AG04449 (cell line): ENCODE measurements around the gene MMP10.

ENCODE experiments used
- CTCF ChIA-PET: fragments of 350-600 bp; formaldehyde crosslinking; extraction: SDS; loops from one replicate; lab custom pipeline; 2021; ENCODE audit warnings: antibody characterized with exemption; lab: Yijun Ruan, JAX
- POLR2A ChIA-PET: fragments of 400-600, 350-600 bp; formaldehyde crosslinking; extraction: SDS; loops from one replicate; lab custom pipeline; 2020; ENCODE audit warnings: antibody characterized with exemption, inconsistent platforms; lab: Yijun Ruan, JAX
- DNase-seq: peaks from one replicate; pipeline ENCODE4 v3.0.0-alpha.2; 2010; ENCODE audit warnings: low read depth, low spot score
- H3K4me3 ChIP-seq: 2 replicates; pipeline ENCODE4 v1.5.1; 2011; ENCODE audit warnings: low read depth, mild to moderate bottlenecking, control low read depth, low read length
- CTCF ChIP-seq: IDR thresholded peaks from one replicate; pipeline ENCODE4 v1.5.1; 2011; ENCODE audit warnings: mild to moderate bottlenecking, moderate library complexity, low read length, control low read depth, inconsistent platforms; ENCODE audit not compliant: insufficient read depth; ENCODE audit errors: missing control alignments

Gene MMP10

GRCh38 chr11:102810950-102811660 is 30.7 kb upstream of the MMP10 start:
- DNase-seq: no peak
- no peak overlapping the region for H3K4me3 ChIP-seq
- ChIA-PET CTCF (interaction anchor here (0.7 to 2.7 kb wide), 28 partner anchors 9 to 244 kb away, joined by 3 to 20 read pairs (median 4); partner anchors contain the start of genes MMP1 and MMP3), POLR2A (no interaction called here)
- TF ChIP-seq CTCF: peak; percentile 35

DNA sequence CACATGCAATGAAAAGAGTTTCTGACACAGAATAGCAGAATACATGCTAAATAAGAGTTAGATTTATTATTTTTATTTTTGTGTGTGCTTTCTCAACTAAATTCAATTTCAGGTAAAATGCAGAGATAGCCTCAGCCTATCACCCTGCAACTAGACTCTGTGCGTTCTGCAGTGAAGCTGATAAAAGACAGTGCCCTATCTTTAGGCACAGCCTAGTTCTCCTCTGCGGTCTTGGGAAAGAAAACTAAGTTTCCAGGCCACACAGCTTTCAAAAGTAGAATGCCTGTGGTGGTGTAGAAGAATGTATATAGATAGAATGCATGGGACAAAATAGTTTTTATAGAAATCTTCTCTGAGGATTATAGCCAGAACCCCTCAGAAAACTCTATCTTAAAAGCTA is 29.5 kb upstream of the MMP10 start:
- no peak for DNase-seq
- ChIA-PET POLR2A (no interaction called here), CTCF (interaction anchor here (0.7 to 2.7 kb wide), 19 partner anchors 10 to 245 kb away, joined by 3 to 20 read pairs (median 4); no protein-coding TSS in a partner anchor)
- H3K4me3 ChIP-seq: no peak overlapping the region
- TF ChIP-seq CTCF: no peak

- H3K4me3 ChIP-seq: no peak overlapping the region
- DNase-seq: no peak
- CTCF ChIA-PET: interaction anchor here (1.1 to 2.0 kb wide), 2 partner anchors 107 to 133 kb away, joined by 3 to 8 read pairs; no protein-coding TSS in a partner anchor
- POLR2A ChIA-PET: no interaction called here
- peak; percentile 10 for TF ChIP-seq CTCF
Observed at GRCh38 chr11:102807921-102808320, 27.5 kb upstream of the MMP10 start.

DNA sequence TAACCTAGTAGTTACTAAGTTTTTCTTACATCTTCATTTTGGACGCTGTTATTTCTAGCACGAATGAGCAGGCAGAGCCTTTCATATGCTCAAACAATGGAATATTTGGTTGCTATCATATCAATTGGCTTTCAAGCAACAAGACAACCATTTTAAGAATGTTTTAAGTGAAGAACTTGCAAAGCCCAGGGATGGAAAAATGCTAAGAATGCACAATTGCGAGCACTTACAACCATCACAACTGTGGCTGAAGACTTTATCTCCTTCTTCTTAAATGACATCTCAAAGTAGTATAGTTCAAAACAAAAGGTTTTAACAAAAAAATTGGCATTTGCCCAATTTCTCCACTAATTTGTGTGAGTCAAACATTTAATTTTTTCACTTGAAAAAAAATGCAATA is 25.9 kb upstream of the MMP10 start:
- POLR2A ChIA-PET: no interaction called here
- CTCF ChIA-PET: interaction anchor here (1.1 to 2.0 kb wide), 3 partner anchors 44 to 135 kb away, joined by 3 to 8 read pairs (median 4); no protein-coding TSS in a partner anchor

GRCh38 chr11:102802341-102802740 is 21.9 kb upstream of the MMP10 start:
- TF ChIP-seq CTCF: no peak
- peak; percentile 91 for DNase-seq
- ChIA-PET CTCF (interaction anchor here (0.9 to 2.2 kb wide), 11 partner anchors 9 to 234 kb away, joined by 3 to 14 read pairs (median 4); partner anchors contain the start of gene MMP10), POLR2A (interaction anchor here (1.1 to 1.7 kb wide), 2 partner anchors 9 to 41 kb away, joined by 4 to 8 read pairs; no protein-coding TSS in a partner anchor)
- H3K4me3 ChIP-seq: no peak overlapping the region

More for the DNA sequence above, 25.9 kb upstream of the MMP10 start:
- no peak for TF ChIP-seq CTCF
- peak; percentile 33 for DNase-seq
- no peak overlapping the region for H3K4me3 ChIP-seq

DNA sequence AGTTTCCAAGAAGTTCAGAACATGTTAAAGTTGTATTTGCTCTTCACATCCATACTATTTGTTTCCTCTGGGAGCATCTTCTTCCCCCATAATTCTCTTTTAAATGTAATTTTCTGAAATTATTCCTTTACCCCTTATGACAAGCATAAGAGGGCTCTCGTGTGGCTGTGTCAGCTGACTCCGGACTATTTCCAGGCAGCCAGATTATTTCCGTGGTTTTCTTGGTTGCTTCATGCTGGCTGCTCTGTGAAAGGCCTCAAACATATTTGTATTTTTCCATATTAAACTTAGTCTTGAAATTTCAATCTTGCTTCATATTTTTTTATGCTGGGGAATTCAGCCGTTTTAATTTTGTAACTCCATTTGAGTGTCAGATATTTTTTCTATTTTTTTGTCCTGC is 20.3 kb upstream of the MMP10 start:
- ChIA-PET CTCF (interaction anchor here (0.7 to 2.2 kb wide), 3 partner anchors 10 to 254 kb away, joined by 3 to 12 read pairs (median 4); no protein-coding TSS in a partner anchor), POLR2A (no interaction called here)
- H3K4me3 ChIP-seq: no peak overlapping the region
- no peak for TF ChIP-seq CTCF
- no peak for DNase-seq
